AG04449 (cell line): ENCODE results near the gene MED13L.

ENCODE experiments used
- CTCF ChIA-PET: fragments of 350-600 bp; formaldehyde crosslinking; extraction: SDS; loops from one replicate; lab custom pipeline; 2021; ENCODE audit warnings: antibody characterized with exemption; lab: Yijun Ruan, JAX
- POLR2A ChIA-PET: fragments of 400-600, 350-600 bp; formaldehyde crosslinking; extraction: SDS; loops from one replicate; lab custom pipeline; 2020; ENCODE audit warnings: antibody characterized with exemption, inconsistent platforms; lab: Yijun Ruan, JAX
- DNase-seq: peaks from one replicate; pipeline ENCODE4 v3.0.0-alpha.2; 2010; ENCODE audit warnings: low read depth, low spot score
- H3K4me3 ChIP-seq: 2 replicates; pipeline ENCODE4 v1.5.1; 2011; ENCODE audit warnings: low read depth, mild to moderate bottlenecking, control low read depth, low read length
- TF ChIP-seq, protein P1 (sequence below): IDR thresholded peaks from one replicate; pipeline ENCODE4 v1.5.1; 2011; ENCODE audit warnings: mild to moderate bottlenecking, moderate library complexity, low read length, control low read depth, inconsistent platforms; ENCODE audit not compliant: insufficient read depth; ENCODE audit errors: missing control alignments

MED13L gene

DNA sequence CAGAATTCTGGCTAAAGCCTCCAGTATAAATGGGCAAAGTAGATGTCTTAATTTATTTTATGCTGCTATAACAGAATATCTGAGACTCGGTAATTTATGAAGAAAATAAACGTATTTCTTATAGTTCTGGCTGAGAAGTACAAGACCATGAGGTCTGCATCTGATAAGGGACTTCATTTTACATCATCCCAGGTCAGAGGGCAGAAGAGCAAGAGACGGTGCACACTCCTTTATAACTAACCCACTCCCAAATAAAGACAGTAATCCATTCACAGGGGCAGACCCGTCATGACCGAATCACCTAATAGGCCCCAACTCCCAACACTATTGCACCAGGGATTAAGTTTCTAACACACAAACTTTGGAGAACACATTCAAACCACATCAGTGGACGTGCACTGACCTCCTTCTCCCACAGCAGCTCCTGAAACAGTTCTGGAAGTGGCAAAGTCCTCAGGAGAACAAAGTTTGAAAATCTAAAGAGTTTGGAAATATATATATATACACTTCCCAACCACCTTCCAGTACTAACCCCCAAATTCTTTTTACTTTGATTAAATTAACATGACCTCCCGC, 116.5 kb downstream of the MED13L start:
- POLR2A ChIA-PET = no interaction called here
- TF ChIP-seq, protein P1, sequence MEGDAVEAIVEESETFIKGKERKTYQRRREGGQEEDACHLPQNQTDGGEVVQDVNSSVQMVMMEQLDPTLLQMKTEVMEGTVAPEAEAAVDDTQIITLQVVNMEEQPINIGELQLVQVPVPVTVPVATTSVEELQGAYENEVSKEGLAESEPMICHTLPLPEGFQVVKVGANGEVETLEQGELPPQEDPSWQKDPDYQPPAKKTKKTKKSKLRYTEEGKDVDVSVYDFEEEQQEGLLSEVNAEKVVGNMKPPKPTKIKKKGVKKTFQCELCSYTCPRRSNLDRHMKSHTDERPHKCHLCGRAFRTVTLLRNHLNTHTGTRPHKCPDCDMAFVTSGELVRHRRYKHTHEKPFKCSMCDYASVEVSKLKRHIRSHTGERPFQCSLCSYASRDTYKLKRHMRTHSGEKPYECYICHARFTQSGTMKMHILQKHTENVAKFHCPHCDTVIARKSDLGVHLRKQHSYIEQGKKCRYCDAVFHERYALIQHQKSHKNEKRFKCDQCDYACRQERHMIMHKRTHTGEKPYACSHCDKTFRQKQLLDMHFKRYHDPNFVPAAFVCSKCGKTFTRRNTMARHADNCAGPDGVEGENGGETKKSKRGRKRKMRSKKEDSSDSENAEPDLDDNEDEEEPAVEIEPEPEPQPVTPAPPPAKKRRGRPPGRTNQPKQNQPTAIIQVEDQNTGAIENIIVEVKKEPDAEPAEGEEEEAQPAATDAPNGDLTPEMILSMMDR = no peak
- CTCF ChIA-PET = no interaction called here
- DNase-seq = no peak
- H3K4me3 ChIP-seq = no peak overlapping the region

DNA sequence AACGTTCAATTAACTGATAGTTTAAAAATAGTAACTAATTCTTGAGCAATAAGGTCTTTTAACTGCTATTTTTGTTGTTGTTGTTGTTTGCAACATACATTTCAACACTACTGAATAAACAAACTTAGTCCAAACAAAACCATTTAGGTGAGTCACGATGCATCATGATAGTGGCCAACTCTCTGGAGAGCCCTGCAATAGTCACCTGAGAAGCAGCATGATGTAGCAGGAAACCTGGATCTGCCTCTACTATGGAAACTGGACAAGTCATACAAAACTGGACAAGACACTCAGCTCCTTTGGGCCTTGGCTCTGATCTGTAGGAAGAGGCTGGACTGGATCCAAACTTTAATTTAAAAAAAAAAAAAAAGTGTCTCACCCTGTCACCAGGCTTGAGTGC, 117.3 kb downstream of the MED13L start:
- TF ChIP-seq, protein P1 = no peak
- CTCF ChIA-PET = interaction anchor here (0.7 kb wide), 1 partner anchor 145 kb away, joined by 3 read pairs; no protein-coding TSS in a partner anchor
- DNase-seq = no peak

DNA sequence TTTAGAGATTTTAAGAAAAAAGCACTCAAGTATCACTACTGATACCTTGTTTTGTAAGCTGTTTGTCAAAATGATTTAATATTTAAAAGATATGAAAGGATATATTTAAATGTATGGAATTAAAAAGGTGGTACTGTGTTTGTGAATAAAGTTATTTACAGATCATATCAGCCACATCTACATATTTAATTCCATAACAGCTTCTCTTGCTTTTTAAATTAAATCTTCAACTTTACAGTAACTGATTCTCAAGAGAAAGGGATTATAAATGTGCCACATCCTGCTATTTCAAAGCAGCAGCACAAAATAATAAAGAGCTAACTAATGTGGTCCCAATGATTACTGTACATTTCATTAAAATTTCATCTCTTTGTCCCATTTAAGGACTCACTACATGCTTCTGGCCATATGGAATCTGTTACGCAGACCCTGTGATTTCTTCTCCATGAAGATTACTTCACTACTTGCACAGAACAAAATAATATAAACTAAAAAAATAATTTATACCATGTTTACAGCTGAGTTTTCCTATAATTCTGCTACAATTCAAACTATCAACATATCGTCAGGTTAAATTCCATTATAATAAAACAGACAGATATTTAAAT, 117.8 kb downstream of the MED13L start:
- no peak overlapping the region for H3K4me3 ChIP-seq
- ChIA-PET POLR2A (no interaction called here), CTCF (interaction anchor here (0.7 kb wide), 1 partner anchor 144 kb away, joined by 3 read pairs; no protein-coding TSS in a partner anchor)
- TF ChIP-seq, protein P1 = no peak
- no peak for DNase-seq

More for the DNA sequence above, 117.3 kb downstream of the MED13L start:
- POLR2A ChIA-PET = no interaction called here
- H3K4me3 ChIP-seq = no peak overlapping the region

DNA sequence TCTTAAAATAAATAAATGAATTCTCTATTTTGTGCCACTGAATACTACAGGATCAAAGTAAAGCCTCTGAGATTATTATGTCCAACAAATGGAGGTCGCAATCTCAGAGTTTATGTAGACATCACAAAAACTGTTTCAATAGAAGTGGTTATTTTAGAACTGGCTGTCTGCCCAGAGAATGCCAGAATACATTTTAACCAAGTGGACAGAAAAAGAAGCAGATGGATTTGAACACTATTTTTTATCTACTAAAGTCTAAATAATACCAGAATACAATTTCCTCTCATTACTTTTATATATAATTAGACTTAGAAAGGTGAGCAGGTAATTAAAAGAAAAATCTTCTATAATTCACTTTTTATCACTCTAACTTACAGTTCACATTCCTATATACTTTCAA, 118.3 kb downstream of the MED13L start:
- POLR2A ChIA-PET = no interaction called here
- no peak for DNase-seq
- CTCF ChIA-PET = no interaction called here

DNA sequence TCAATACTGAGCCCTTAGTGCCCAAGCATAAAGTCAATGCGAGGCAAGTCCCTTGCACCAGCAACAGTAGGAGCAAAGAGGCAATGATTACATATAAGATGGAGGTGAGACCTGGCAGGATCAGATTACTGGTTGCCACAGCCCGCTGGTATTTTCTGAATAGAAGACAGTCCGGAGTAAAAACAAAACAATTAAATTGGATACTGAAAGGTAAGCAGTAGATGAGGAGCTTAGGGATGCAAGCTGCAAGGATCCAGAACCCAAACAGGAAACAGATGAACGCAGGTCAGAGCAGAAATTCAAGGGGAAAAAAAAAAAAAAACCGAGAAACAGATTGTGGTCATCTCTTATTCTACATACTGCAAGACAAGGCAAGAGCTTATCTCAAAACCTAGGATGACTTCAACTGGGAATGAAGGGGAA, 119.6 kb downstream of the MED13L start:
- no peak for DNase-seq
- H3K4me3 ChIP-seq = no peak overlapping the region
- ChIA-PET POLR2A (interaction anchor here (0.7 kb wide), 1 partner anchor 28 kb away, joined by 3 read pairs; no protein-coding TSS in a partner anchor), CTCF (interaction anchor here (1.4 kb wide), 1 partner anchor 10 kb away, joined by 3 read pairs; no protein-coding TSS in a partner anchor)
- TF ChIP-seq, protein P1 = no peak

More for the DNA sequence above, 118.3 kb downstream of the MED13L start:
- H3K4me3 ChIP-seq = no peak overlapping the region
- TF ChIP-seq, protein P1 = no peak

DNA sequence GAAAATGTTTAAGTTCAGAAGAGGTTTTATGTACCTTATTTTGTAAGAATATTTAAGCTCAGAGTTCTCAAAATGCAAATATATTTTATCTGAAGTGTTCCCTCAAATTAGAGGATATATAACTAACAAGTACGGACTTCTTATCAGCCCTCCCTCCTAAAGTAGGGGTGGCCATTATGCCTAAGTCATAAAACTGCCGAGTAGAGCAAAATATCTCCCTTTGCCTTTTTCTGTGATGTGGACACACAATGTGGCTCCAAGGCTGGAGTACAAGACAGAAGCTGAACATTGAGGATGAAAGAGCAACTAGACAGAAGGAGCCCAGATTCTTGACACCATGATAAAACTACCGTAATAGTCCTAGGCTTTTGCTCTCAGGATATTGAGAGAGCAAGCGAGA, 120.9 kb downstream of the MED13L start:
- no peak for DNase-seq
- ChIA-PET CTCF (interaction anchor here (0.6 to 1.3 kb wide), 2 partner anchors 19 to 31 kb away, joined by 3 read pairs; no protein-coding TSS in a partner anchor), POLR2A (no interaction called here)
- TF ChIP-seq, protein P1 = no peak
- H3K4me3 ChIP-seq = no peak overlapping the region
